GM21528 (cell line): Measurements from ENCODE around the gene AKR1C1.
"Not testable (repeated sequence)": the region's sequence is repeated elsewhere in the genome, so short reads cannot be mapped to it uniquely, and the experiment has no call there.

ENCODE experiments used
- ATAC-seq: cut with Tn5 transposase; IDR thresholded peaks from one replicate; pipeline ENCODE4 v1.9.1; 2021; ENCODE audit warnings: mild to moderate bottlenecking, moderate library complexity; ENCODE audit not compliant: unreplicated experiment, low FRiP score

AKR1C1 gene

DNA sequence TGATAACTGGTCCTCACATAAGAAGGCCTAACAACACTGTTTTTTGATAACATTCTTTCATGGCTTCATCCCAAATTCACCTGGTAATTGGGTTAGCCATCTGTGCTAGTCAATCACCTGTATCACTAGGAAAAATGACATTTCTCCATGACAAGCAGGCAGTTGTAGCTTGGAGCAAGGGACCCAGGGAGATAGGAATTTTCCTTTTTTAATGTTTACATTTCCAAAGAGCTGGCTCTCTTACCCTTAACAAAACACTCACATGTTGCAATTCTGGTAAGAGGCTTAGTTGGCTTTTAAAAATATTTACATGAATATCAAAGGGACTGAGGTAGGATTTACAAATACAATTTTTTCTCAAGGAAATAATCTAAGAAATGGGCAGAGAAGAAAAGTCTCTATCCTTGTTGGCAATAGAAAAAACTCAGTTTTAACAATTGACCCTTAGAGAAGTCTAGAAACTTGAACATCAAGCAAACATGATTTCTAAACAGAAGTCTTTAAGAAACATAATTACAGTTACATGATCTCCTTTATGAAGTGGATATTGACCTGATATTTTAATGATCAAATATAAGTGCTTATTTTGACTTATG is 16.1 kb upstream of the AKR1C1 start:
- no peak for ATAC-seq

DNA sequence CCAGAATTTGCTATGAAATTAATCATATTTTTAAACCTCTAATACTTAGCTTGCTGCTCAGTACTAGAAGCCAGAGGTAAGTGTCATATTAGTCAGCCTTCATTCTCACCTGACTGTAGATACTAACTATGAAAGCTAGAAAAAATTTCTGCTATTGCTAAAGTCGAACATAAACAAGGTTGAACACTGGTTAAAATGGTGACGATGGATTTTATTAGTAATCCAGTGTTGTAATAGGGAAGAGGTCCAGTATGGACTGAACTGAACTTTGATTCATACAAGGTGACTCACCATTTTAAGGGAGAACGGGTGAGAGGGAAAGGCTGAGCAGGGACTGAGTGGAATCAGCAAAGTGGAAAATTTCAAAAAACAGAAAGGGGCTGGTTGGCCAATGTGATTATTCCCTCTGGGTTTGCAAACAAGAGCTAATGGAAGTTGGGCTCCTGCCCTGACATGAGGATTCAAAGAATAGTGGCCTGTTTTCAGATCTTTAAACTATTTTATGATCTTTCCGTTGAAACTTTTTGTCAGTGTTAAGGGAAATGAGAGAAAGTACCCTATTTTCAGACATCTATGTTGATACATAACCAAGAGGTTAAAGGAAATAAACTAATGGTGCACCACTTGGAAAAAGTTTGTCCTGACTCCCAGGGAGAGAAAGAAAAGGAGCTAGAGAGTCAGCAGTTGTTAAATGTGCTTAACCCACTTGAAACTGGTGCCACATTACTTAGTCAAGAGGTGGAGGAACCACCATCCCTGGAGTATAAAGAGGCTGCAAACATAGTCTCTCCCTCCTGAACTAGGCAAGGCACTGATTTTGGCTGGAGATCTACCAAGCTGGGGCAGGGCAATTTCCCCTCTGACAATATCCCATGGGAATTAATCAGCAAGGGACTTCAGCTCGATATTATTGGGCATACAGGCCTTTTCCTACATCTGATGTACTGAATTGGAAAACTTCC is 15.3 kb upstream of the AKR1C1 start:
- ATAC-seq = no peak

DNA sequence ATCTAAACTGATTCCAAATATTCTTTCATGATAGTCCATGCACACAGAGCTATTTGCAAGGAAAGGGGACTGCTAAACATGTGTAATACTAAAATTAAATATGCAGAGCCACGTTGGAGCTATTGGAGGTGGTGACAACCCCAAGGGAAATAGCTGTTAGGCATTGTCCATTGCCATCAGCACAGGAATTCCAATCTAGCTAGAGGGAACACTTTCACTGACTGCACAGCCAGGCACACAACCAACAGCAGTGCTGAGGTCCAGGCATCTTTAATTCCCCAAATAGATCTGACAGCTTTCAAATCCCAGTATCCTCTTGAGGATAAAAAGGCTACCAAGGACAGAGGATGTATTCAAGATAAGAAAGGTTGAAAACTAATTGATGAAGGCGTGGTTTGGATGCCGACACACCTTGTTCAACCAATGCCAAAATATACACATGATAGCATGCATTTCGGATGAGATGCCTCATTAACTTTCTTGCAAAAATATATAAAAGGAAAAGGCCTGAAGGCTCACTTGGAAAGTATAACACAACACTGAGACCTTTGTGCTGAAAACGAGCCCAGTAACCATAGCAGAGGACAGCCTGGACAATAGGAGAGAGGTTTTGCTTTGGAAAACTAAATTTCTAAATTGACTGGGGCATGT is 11.6 kb upstream of the AKR1C1 start:
- ATAC-seq = not testable (repeated sequence)

DNA sequence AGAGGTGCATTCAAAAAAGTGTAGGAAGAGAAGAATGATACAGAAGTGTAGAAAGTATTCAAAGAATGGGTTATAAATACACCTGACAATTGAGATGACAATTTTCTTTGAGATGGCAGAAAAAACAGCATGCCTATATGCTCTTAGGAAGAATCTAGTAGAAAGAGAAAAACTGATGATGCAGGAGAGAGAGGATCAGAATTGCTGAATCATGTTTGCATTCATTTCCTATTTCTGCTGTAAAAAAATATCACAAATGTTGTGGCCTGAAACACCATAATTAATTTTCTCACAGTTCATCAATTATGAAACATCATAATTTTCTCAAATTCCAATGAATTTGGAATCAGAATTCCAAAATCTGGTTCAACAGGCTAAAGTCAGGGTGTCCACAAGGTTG is 9.8 kb upstream of the AKR1C1 start:
- ATAC-seq = no peak

DNA sequence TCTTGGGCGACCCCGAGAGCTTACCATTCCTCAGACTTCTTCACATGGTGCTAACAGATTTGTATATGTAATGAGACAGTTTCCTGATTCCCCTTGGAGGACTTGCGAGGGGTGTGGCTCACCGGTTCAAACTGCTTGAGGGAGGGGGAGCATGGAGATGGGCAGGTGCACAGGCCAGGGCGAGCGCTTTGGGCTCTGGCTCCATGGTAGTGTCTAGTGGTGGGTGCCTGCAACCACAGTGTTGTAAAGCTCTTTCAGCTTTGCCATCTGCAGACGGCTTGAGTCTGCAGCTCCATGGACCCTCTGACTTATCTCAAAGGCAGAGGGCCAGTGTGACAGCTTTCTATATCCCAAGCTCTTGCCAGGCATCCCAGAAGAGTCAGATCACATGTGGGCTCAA is 7.1 kb upstream of the AKR1C1 start:
- ATAC-seq = not testable (repeated sequence)

DNA sequence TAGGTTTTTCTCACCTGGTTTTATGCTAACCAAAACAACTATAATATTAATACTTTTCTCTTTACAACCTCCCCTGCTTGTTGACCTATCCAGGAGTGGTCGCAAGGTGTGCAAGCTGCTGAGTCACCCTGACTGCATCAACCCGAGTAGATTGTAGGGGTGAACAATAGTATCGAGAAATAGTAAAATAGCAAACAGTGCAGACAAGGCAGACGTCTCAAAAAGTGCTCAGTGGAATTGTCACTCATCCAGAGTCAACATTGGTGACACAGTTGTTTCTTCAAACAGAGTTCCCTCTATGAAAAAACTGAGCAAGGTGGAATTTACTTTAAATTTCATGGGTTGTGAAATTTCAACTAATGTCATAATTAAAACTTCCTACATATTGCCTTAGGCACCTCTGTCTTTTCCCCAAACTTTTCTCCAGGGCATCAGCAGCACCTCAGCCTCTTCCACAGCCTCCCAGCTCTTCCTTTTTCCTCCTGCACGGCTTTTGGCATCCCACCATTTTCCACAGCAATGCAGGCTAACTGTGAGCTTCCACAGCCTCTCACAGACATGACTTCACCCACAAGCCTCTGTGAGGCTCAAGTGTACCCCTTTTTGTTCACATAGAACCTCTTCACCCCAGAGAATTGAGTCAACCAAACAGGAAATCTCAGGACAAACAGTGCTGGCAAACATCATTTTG is 6.1 kb upstream of the AKR1C1 start:
- not testable (repeated sequence) for ATAC-seq

DNA sequence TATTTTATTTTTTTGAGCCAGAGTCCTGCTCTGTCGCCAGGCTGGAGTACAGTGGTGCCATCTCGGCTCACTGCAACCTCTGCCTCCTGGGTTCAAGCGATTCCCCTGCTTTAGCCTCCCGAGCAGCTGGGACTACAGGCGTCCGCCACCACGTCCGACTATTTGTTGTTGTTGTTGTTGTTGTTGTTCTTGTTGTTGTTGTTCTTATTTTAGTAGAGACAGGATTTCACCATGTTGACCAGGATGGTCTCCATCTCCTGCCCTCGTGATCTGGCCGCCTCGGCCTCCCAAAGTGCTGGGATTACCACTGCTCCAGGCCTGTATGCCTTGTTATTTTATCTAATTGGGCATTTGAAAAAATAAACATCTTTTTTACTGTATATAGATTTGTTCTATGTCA is 1.7 kb upstream of the AKR1C1 start:
- not testable (repeated sequence) for ATAC-seq

DNA sequence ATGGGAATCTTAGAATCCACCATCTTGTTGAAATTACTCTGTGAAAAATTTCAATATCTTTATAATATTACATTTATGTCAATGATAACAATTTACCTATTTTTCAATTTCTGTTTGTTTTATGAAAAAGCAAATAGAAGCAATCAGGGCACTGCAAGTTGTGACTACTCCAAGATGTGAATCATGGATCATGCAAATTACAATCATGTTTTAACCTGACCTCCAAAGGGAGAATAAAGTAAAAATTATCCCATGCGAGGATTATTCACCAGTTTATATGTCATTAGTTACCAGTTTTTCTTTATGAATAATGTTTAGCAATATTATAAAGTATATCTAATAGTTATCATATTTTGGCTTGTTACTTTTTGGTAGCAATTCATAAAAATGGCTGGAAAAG is 907 bp upstream of the AKR1C1 start:
- not testable (repeated sequence) for ATAC-seq

DNA sequence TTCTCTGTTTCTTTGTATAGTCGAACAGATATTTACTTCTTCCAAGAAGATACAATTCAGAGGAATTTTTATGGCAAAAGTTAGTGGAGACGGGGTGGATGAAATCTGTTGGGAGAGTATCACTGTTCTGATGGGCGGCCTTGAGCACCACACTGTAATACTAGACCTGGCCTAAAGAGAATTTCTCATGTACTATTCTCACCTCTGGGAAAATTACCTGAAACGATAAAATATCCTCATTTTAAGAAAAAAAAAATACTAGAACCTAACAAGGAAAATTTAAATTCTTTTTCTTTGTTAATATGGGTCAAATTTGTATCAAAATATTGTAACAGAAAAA is 570 bp downstream of the AKR1C1 start:
- ATAC-seq = not testable (repeated sequence)

DNA sequence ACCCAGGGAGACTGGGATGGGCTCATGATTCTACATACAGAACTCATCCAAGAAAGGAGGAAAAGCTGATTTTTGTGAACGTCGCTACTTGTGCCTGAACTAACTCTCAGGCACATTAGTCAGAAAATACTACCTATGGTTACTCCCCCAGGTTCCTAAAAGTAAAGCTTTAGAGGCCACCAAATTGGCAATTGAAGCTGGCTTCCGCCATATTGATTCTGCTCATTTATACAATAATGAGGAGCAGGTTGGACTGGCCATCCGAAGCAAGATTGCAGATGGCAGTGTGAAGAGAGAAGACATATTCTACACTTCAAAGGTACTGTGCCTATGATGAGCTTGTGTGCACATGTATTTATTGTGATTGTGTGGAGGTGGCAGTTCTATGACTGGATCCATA is 2.5 kb downstream of the AKR1C1 start:
- not testable (repeated sequence) for ATAC-seq

DNA sequence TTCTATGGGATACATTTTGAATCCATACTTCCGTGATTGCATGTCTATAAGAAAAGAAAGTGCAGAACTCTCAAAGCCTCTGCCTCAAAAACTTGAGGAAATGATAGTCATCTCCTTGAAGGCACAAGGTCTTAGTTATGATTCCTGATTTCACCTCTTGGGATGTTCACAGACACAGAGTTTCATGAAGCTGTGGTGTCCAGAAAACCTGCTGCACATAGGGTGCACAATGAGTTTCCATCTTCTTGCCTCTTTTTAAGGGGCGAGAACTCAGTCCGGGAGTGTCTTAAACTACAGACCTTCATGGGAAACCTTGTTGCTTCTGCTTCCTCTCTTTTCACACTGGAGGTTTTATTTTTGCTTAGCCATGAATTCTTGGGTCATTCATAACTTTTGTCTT is 4.0 kb downstream of the AKR1C1 start:
- not testable (repeated sequence) for ATAC-seq

DNA sequence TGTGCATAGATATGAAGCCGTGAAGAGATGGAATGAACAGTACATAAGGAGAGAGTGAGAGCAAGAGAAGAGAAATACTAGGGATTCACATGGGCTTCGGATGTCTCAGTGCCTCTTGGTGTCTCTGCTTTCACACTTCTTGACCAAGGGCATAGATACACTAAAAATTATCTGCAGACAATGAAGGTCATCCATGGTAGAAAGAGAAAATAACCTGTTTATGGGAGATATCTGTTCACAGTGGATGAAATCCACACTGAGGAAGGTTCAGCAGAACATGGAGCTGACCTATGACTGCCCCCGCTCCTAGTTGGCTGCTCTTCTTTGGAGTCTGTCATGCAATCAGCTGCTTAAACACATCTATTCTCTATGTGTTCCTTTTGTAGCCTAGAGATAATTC is 6.1 kb downstream of the AKR1C1 start:
- ATAC-seq = not testable (repeated sequence)

DNA sequence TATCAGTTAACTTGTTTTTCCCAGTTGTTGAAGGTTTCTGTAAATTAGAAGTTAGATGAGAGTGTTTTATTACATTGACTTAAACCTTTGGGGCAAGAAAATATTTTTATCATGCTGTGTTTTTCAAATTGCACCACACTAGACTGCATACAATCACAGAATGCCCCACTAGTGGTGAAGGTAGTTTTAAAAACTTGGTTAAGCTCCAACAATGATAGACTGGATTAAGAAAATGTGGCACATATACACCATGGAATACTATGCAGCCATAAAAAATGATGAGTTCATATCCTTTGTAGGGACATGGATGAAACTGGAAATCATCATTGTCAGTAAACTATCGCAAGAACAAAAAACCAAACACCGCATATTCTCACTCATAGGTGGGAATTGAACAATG is 7.1 kb downstream of the AKR1C1 start:
- not testable (repeated sequence) for ATAC-seq

DNA sequence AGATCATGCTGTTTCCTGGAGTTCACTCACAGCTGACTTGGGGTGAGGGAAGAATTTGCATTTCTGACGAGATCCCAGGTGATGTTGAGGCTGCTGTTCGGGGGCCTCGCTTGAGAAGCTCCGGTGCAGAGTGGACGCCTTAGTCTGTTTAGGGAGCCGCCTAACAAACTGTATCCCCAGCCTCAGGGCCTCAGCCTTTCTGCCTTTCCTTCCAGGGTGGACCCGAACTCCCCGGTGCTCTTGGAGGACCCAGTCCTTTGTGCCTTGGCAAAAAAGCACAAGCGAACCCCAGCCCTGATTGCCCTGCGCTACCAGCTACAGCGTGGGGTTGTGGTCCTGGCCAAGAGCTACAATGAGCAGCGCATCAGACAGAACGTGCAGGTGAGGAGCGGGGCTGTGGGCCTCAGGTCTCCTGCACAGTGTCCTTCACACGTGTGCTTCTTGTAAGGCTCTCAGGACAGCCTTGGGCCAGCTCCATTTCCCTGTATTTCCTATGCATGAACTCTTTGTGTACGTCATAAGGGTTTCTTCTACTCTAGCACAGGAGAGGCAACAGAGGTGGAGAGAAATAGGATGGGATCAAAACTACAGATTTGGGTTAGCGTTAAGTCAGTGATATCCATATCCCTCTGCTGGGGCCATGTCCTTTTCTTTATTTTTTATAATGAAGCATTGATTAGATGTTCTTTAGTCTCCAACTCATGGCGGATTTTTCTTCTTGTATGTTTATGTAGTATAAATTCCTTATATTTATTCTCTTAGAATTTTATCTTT is 9.3 kb downstream of the AKR1C1 start:
- not testable (repeated sequence) for ATAC-seq

DNA sequence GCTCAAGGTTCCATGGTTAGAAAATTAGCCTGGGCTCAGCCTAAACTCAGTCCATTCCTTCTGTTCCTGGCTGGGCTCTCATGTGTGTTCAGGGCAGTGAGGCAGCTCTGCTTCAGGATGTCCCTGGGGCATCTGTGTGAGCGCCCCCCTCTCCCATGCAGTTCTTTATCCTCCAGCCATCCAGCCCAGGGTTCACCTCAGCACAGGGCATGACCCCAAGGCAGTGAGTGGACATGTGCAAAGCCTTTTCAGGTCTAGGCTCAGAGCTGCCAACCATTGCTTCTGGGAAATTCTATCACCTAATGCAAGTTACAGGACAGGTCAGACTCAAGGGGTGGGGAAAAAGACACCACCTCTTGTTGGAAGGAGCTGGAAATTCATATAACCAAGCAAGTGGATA is 10.1 kb downstream of the AKR1C1 start:
- not testable (repeated sequence) for ATAC-seq

DNA sequence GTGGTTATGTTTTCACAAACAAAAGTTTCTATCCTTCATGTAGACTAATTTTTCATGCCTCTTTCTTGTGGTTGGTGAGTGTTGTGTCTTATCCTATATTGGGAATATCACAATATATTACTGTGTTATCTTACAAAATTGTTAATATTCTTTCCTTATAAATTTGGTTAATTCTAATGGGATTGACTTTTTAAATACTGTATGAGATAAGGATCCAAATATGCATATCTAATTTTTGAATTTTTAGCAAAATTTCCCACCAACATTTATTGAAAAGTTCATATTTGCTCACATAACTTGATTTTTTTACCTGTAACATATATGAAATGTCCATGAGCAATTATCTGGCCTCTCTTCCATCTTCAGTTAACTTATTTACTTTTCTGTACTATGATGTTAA is 11.2 kb downstream of the AKR1C1 start:
- ATAC-seq = not testable (repeated sequence)

DNA sequence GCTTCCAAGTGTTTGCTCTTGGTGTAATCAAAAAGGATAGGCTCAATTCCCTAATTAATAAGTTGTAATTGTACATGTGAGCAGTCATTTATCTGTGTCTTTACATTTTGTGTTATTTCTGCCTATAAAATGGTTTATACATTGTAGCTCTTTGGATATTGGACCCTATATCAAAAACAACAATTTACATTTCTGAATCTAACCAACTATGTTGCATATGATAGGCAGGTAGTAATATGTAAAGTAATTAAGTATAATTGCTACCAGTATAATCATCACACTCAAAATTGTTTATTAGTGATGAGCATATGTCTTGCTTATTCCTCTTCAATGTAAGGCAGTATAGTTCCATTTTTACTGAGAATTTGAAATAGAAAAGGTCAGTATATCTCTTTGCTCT is 13.8 kb downstream of the AKR1C1 start:
- no peak for ATAC-seq

DNA sequence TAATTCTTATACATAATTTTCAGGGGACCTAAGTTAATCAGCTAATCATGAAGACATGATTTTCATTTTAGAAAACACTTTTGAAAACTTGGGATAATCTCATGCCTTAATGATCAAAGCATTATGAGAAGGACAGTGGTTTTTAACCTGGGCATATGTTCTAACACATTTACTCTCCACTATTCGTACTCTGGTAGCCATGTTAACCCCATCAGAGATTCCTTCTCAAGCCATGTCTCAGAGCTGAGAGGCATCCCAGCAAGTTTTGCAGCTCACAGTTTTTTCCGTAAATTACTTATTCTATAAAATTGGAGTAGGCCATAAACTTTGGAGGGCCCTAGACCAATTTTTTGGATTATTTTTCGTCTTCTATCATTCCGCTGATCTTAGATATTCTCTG is 15.7 kb downstream of the AKR1C1 start:
- ATAC-seq = no peak

DNA sequence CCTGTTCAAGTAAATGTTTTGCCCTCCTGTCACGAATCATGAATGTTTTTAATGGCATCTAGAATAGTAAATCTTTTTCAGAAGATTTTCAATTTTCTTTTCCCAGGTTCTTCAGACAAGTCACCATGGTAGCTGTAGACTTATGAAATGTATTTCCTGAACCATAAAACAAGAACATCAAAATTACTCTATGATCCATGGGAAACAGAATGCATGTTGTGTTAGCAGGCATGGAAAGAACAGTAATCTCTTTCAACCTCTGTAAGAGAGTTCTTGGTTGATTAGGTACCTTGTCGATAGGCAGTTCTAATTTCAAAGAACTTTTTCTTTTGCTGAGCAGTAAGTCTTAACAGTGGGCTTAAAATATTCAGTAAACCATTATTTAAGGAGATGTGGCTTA is 17.6 kb downstream of the AKR1C1 start:
- ATAC-seq = no peak
